Limb (tissue), 2 donors: ENCODE data around the gene WAS.
A peak's percentile ranks its signal among the peaks of the same experiment; 100 is the strongest.
"Not testable (repeated sequence)": the region's sequence is repeated elsewhere in the genome, so short reads cannot be mapped to it uniquely, and the experiment has no call there.

ENCODE experiments used
- DNase-seq, 2 donors: peaks; one replicate each; pipeline ENCODE4 v3.0.0-alpha.2; 2016; ENCODE audit errors: extremely low spot score in 2 of 2

WAS gene

GRCh38 chrX:48683411-48683982 is at the start of gene WAS:
Gene WAS, plus strand, starts transcription at chrX:48683799. Its CDS starts 55 bp downstream, at chrX:48683854.
- no peak for DNase-seq

DNA sequence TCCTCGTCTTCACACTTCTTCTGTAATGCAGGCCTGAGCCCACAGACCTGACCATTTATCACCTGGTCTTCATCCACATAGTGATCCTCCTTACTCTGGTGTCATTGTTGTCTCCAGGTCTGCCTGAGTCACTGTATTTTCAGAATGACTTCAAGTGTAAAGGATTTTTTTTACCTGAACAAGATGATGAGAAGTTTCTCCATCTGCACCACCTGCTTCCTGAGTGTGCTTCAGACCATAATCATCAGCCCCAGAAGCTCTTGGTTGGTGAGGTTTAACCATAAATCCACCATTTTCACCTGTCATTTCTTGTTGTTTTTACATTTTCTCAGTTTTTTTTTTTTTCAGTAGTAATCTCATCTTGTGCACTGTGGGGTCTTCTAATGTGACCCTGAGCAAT is 47.3 kb upstream of the WAS start:
- DNase-seq = no peak

DNA sequence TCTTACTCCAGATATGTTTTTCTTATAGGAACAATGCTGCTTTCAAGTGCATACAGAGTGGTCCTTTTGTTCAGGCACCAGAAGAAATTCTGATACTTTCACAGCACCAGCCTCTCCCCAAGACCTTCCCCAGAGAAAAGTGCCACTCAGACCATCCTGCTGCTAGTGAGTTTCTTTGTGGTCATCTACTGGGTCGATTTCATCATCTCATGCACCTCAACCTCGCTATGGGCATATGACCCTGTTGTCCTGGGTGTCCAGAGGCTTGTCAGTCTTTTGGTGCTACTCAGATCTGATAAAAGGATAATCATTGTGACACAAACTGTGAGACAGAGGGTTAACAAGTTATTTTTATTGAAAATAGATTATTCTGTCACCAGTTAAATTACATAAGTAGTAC is 46.8 kb upstream of the WAS start:
- DNase-seq = no peak

- DNase-seq = no peak
Observed at GRCh38 chrX:48645669-48646068, 37.9 kb upstream of the WAS start.

GRCh38 chrX:48648336-48648751 is 35.3 kb upstream of the WAS start:
- DNase-seq = peak; percentile 34 to 40

DNA sequence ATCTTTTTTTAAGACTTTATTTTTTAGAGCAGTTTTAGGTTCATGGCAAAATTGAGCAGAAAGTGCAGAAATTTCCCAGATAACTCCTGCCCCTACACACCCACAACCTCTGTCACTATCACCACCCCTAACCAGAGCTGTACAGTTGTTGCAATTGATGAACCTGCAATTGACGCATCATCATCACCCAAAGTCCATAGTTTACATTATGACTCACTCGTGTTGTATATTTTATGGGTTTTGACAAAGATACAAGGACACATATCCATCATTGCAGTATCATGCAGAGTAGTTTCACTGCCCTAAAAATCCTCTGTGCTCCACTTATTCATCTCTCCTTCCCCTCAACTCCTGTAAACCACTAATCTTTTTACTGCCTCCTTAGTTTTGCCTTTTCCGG is 34.5 kb upstream of the WAS start:
- no peak for DNase-seq

DNA sequence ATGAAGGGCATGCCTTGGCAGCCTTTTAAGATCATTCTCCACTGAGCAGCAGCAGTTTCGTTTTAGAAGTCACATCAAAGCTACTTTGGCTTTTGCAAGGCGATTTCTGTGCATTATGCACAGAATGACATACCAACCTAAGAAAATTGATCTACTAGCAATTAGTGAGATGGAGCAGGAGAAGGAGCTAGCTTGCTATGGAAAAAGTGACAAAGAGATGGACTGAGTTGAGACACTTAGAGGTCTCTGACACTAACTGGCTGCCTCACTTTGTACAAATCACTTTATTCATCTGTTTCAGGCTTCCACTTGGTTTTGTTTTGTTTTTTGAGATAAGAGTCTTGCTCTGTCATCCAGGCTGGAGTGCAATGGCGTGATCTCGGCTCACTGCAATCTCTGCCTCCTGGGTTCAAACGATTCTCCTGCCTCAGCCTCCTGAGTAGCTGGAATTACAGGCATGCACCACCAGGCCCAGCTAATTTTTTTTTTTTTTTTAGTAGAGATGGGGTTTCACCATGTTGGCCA is 31.5 kb upstream of the WAS start:
- DNase-seq = not testable (repeated sequence)

DNA sequence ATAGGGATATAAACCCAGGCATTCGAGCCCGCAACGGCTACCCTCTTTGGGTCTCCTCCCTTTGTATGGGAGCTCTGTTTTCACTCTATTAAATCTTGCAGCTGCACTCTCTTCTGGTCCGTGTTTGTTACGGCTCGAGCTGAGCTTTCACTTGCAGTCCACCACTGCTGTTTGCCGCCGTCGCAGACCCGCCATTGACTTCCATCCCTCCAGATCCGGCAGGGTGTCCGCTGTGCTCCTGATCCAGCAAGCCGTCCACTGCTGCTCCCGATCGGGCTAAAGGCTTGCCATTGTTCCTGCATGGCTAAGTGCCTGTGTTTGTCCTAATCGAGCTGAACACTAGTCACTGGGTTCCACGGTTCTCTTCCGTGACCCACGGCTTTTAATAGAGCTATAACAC is 28.9 kb upstream of the WAS start:
- DNase-seq = not testable (repeated sequence)

DNA sequence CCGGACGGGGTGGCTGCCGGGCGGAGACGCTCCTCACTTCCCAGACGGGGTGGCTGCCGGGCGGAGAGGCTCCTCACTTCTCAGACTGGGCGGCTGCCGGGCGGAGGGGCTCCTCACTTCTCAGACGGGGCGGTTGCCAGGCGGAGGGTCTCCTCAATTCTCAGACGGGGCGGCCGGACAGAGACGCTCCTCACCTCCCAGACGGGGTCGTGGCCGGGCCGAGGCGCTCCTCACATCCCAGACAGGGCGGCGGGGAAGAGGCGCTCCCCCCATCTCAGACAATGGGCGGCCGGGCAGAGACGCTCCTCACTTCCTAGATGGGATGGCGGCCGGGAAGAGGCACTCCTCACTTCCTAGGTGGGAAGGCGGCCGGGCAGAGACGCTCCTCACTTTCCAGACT is 23.9 kb upstream of the WAS start:
- not testable (repeated sequence) for DNase-seq

DNA sequence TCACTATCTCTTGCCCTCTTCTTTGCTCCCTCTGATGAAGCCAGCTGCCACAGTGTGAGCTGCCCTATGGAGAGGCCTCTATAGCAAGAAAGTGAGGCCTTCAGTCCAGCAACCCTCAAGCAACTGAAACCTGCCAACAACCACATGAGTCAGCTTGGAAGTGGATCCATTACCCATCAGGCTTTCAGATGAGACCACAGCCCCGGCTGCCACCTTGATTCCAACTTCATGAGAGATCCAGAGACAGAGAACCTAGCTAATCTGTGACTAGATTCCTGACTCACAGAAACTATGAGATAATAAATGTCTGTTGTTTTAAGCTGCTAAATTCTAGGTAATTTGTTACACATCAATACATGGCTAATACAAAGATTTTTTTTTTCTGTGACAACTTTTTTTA is 20.4 kb upstream of the WAS start:
- no peak for DNase-seq

- no peak for DNase-seq
Observed at GRCh38 chrX:48664156-48664555, 19.4 kb upstream of the WAS start.

GRCh38 chrX:48665991-48666390 is 17.6 kb upstream of the WAS start:
- DNase-seq = no peak

- no peak for DNase-seq
Observed at GRCh38 chrX:48666649-48667048, 16.9 kb upstream of the WAS start.

DNA sequence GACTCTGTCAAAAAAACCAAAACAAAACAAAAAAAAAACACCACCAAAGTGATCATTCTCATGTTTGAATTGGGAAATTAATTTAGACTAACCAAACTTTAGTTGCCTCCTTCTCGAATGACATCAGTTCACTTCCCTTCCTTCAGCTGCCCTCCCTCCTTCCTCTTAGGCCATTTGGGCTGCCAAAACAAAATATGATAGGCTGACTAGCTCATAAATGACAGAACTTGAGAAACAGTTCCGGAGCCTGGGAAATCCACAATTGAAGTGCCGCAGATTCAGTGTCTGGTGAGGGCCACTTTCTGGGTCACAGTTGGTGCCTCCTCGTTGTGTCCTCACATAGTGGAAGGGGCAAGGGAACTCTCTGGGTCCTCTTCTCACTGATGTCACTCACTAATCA is 16.1 kb upstream of the WAS start:
- DNase-seq = no peak

DNA sequence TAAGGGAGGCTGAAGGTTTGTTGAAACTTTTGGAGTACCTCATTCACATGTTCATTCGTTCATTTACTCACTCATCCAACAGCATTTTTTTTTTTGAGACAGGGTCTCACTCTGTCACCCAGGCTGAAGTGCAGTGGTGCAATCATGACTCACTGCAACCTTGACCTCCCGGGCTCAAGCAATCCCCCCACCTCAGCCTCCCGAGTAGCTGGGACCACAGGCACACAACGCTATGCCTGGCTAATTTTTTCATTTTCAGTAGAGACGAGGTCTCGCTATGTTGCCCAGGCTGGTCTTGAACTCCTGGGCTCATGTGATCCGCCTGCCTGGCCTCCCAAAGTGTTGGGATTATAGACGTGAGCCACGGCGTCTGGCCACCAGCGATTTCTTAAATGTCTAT is 15.4 kb upstream of the WAS start:
- DNase-seq = not testable (repeated sequence)

DNA sequence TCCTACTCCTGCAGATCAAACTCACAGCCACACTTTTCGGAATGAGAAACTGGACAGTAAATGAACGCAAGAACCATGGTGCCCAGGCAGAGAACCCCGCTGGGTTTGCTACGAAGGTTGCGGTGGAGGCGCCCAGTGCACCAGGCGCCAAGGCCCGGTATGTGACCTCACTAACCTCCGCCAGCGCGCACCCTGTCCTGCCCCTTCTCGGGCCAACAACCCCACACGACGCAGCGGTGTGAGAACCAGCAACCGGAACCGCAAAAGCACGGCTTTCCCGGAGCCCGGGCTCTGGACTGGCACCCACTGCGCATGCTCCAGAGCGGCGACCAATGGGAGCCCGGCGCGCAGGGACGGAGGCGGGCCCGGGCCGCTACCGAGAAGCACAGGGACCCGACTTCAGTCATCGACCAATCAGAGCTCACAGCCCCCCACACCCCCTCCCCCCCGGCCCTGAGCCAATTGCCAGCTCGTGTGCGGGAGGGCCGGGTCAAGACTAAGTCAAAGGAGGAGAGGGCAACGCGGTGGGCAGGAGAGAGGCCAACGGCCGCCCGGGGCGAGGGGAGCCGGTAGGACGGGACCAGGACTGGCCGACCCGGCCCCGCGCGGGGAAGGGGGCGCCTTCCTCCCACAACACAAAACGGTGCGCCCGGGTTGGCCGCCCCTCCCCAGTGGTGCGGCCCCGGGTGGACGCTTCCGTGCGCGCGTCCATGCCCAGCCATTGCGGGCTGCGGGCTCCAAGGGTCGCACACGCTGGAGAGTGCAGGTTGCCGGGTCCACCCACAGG is 7.3 kb upstream of the WAS start:
- peak; percentile 82 to 91 for DNase-seq

DNA sequence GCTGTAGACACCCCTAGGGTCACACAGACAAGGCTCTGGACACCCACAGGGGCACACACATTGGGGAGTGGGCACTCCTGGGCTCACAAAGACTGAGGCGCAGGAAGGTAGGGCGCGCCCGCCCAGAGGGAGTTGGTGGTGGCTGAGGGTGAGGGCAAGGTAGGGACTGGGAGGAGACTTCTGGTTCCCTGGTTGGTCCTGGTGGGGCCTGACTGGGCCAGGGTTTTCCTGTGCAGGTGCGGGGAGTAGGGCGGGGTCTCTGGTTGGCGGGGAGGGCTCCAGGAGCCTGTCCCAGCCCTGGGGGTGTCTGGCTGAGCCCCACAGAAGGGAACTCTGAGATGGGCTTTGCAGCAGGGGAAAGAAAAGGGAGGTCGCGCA is 6.7 kb upstream of the WAS start:
- no peak for DNase-seq

GRCh38 chrX:48677516-48677915 is 6.1 kb upstream of the WAS start:
- no peak for DNase-seq

DNA sequence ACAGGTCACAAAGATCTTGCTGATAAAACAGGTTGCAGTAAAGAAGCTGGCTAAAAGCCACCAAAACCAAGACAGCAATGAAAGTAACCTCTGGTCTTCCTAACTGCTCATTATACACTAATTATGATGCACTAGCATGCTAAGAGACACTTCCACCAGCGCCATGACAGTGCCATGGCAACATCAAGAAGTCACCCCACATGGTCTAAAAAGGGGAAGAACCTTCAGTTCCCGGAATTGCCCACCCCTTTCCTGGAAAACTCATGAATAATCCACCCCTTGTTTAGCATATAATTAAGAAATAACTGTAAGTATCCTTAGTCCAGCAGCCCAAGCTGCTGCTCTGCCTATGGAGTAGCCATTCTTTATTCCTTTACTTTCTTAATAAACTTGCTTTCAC is 3.1 kb upstream of the WAS start:
- DNase-seq = not testable (repeated sequence)

DNA sequence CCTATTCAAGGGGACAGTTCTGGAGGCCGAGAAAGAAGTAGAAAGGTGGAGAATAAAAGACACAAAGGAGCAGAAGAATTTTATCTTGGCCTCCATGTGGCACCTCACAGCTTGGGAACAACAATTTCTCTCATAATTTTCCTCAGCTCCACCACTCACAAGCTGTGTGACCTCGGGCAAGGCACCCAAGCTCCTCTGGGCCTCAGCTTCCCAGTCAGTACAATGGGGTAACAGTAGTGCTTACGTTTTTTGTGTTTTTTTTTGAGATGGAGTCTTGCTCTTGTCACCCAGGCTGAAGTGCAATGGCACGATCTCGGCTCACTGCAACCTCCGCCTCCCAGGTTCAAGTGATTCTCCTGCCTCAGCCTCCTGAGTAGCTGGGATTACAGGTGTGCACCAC is 2.7 kb upstream of the WAS start:
- DNase-seq = not testable (repeated sequence)

DNA sequence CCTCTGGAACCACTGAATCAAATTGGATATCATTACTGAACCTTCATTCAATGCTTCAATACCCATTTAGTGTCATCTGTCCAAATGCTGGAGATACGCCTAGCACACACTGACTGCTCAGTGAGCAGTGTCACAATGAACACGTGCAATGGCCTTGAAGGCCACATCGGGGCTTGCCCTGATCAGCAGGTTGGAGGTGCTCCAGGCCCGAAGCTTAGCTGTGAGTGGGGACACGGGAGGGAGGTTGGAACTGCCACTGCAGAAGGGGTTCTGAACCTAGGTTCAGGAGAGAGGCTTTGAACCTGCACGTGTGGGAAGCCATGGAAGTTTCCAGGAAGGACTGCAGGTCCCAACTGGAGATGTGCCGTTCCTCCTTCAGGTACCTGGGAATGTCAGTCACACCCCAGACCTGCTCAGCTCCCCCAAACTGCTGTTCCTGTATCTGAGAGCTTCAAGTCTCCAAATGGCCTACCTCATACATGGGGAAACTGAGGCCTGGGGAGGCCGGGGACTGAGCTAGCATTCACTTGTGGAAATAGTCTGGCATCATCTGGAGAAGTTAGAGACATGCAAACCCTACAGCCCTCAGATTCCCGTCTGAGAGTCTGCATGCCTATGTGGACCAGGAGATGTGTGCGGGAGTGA is 1.9 kb upstream of the WAS start:
- DNase-seq = no peak

- not testable (repeated sequence) for DNase-seq
Observed at GRCh38 chrX:48682795-48683194, 804 bp upstream of the WAS start.

- DNase-seq = no peak
Observed at GRCh38 chrX:48684134-48684533, 535 bp downstream of the WAS start.
